HG02870 (cell line): Measurements from ENCODE around the gene VPS13C.

Experiments
- ATAC-seq: cut with Tn5 transposase; IDR thresholded peaks from one replicate; pipeline ENCODE4 v1.9.1; 2021; ENCODE audit warnings: mild to moderate bottlenecking, moderate library complexity; ENCODE audit not compliant: unreplicated experiment

The VPS13C gene

DNA sequence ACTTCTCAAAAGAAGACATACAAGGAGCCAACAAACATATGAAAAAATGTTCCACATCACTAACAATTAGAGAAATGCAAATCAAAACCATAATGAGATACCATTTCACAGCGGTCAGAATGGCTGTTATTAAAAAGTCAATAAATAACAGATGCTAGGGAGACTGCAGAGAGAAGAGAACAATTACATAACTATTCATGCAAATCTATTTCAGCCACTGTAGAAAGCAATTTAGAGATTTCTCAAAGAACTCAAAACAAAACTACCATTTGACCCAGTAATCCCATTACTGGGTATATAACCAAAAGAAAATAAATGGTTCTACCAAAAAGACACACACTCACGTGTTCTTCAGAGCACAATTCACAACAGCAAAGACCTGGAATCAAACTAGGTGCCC is 116.3 kb downstream of the VPS13C start:
- no peak for ATAC-seq

DNA sequence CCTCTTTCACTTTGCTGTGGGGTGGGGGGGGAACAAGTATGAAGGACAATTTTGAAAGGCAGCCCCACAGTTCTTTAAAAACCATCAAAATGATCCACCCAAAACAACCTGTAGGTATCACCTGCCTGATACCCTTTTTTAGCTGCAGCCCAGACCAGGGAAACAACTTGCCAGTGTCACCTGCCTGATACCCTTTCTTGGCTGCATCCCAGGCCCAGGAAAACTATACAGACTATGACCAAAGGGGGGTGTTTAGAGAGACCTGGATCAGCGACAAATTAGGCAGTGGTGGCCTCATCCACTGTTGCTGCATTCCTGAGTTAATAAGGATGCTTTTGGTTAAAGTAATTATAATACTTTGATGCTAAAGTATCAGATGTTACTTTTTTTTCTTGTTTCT is 122.0 kb downstream of the VPS13C start:
- ATAC-seq: no peak

DNA sequence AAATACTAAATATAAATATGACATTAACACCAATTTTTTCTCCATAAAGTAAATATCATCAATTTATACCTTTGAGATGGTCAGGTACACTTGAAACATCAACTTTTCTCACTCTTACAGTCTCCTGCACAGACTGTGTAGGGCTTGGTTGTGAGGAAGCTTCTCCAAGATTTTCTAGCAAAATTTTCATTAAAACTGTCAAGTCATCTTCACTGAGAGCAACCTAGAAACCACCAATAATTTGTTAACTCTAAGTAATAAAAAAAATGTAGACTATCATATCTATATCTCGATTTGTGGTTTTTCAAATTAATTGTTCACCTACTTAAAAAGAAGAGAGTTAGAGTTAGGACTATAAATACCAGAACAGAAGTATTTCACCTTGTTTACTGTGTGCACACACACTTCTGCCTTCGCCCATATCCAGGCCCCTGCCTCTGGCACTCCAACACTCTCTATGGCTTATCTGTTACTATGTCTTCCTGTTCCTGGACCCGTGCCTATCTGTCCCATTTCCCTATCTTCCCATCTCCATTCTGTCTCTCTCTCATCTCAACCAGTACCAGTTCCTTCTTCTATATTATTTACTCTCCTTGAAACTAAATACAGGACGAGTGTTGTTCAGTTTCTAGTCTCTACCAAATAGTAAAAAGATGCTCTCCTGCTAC is 123.6 kb downstream of the VPS13C start:
- ATAC-seq: no peak

DNA sequence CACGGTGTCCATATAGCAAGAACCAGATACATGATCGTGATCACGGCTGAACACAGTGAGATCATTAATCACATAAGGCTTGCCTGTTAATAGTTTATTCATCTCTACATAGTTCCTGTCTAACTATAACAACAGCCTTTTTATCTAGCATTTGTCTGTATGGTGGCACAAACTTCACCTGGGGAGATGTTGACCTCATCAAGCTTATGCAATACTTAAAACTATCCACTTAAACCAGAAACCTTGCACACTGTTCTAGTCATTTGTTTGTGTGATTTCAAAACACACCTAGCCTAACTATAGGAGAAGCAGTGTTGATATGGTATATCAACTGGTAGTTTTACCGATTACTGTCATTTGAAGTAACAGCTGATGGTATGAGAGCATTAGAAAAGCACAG is 124.8 kb downstream of the VPS13C start:
- ATAC-seq: no peak

DNA sequence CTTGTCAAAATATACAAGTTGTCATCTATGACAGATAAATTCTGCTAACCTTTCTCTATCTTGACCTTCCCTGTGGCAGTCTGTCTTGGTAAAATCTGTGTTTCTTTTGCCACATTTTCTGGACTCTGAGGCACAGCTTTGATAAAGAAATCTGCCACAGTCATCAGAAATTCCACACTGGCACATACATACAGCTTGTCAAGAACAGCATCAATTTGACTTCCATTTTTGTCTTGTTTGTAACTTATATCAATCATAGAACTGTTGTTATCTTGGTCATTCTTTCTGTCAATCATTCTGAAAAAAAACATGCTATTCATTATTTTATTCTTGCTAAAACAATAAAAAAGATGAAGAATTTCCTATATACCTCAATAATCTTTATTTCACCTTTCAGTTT is 130.8 kb downstream of the VPS13C start:
- ATAC-seq: no peak

DNA sequence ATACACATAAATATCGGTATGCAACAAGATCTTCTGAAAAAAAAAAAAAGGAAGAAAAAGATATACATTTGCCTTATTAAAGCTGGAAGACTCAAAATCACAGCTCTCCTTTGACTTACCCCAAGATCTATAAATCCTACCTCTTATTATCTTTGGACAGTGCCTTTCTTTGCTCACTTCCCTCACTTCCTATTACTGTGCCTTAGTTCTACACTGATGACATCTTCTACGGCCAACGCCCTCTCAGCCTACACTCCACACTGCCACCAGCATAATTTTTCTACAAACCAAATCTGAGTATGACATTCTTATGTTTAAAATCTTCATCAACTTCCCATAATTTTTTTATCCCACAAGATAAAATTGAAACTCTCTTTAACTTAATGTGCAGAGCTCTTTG is 137.1 kb downstream of the VPS13C start:
- no peak for ATAC-seq

- ATAC-seq: no peak
Measured at GRCh38 chr15:61921093-61921492, 139.2 kb downstream of the VPS13C start.

DNA sequence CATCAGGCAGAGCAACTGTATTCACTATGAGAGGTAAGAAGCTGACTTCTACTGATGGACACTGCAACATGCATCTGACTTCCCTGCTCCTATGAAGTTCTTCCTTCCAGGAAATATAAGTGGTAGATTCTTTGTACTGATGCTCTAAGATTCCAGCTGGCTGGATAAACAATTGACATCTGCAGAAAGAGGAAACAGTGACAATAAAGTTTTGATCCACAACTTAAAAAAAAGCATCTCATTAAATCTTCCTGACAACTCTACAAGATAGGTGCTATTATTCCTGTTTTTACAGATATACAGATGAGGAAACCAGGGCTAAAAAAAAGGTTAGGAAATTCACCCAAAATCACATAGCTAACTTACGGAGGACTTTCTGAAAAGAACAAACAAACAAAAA is 142.8 kb downstream of the VPS13C start:
- ATAC-seq: no peak

GRCh38 chr15:61916104-61916503 is 144.1 kb downstream of the VPS13C start:
- no peak for ATAC-seq

DNA sequence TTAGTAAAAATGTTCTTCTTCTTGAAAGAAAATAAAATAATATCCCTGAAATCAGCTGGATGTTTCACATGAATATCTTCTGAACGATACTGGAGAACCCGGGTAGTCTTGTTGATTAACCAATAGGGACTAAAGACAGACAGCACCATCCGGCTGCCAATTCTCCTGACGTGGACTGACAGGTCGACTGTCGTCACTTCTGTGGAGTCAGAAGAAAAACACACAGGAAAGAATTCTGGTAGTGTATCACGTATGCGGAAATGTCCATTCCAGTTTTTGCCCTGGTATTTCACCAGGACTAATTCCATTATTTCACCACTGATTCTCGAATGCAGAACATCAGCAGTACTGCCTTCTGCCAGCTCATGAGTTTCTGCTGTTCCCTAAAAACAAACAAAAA is 144.6 kb downstream of the VPS13C start:
- ATAC-seq: no peak

GRCh38 chr15:61910839-61911369 is 149.3 kb downstream of the VPS13C start:
- no peak for ATAC-seq

GRCh38 chr15:61908241-61908640 is 152.0 kb downstream of the VPS13C start:
- no peak for ATAC-seq

- no peak for ATAC-seq
Measured at GRCh38 chr15:61907753-61908086, 152.5 kb downstream of the VPS13C start.

DNA sequence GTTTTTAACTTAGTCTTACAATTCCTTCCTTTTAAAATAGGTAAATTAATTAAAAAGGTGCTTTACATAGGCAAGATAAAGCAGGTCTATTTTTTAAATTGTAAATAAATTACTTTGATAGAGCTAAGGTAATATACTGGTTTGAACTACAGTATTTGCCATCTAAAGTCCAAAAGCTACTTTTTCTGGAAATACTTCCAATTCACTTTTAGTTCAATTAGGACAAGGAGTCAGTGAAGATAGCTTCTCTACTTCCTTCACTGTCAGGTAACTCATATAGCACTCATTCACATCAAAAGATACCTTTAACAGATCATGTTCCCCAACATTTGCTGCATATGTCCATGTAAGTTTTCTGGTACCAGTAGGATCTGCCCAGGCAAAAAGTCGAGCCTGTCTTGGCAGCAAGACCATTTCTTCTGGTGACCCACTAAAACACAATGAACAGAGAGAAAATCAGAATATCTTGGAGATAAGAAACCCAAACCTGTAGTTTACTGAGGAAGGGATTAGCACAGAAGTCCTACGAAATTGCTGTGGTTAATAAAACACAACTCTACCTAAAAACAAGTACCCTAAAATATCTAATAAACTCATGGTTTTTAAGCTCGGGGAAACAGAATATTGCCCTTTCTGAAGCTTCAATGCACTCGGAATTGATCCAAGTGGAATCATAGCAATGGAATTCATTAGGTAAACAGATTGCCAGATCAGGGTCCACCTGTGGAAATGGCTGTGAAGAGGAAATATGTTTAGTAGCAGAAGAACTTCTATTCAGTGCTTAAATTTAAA is 153.1 kb downstream of the VPS13C start:
- ATAC-seq: no peak

GRCh38 chr15:61893146-61893545 is 167.1 kb downstream of the VPS13C start:
- no peak for ATAC-seq

DNA sequence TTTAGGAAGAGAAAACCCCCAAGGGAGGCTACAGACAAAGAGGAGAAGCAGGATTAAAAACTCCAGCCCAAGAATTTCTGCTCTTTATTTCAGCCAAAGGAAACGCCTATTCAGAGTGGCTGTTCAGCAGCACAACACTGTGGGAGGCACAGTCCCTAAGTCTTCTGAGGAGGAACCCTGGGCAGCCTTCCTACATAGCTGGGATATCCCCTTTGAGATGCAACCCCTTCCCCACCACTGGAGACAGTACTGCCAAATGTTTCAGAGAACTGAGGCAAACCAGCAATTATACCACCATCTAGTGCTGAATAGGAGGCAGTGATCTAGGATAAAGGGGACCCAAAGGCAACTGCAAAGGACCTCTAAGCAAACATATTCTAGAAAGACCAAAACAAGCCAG is 168.1 kb downstream of the VPS13C start:
- ATAC-seq: no peak

- ATAC-seq: no peak
Measured at GRCh38 chr15:61890106-61890505, 170.1 kb downstream of the VPS13C start.

- ATAC-seq: no peak
Measured at GRCh38 chr15:61889706-61890105, 170.5 kb downstream of the VPS13C start.

GRCh38 chr15:61888074-61888780 is 172.0 kb downstream of the VPS13C start:
- no peak for ATAC-seq

- ATAC-seq: no peak
Measured at GRCh38 chr15:61880084-61880483, 180.2 kb downstream of the VPS13C start.

GRCh38 chr15:61879219-61879618 is 181.0 kb downstream of the VPS13C start:
- ATAC-seq: no peak
